ENCODE measurements around the gene UBE2B. TPM values are rescaled to one million over a fixed set of nuclear protein-coding genes. Genes with fewer than 3 reads are reported as not detected.

Gene UBE2B
- total RNA-seq, 1 experiment from 2014 or later, result 31.6 TPM

DNA sequence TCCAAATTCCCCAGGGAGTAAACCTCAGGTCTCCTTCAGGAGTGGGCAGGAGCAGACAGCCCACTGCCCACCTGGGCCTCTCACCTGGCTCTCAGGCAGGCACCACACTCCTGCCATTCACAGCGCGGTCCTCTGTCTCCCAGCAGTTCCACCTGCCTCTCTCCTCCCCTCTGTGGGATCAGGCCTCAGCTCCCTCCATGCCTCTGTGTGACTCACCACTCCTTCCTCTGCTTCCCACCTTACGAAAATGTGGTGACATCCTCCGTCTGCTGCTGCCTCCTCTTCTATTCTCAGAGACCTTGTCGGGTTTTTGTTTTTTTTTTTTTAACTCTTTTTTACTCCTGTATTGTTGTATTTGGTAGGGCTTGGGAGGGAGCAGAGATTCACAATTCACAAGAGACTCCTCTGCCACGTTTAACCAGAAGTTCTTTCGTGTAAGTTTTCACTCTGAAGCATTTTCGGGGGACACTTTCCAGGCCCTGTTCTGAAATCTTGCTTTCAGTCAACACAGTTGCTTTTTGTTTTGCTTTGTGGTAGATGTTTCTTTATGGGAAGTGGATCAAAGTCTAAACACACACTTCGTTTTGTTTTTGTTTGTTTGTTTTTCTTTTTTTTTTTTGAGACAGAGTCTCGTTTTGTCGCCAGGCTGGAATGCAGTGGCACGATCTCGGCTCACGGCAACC is 61.4 kb downstream of the UBE2B start:
- in situ Hi-C loops (cut with HindIII; ENCODE audit: low sequenced_read_pairs), result no loop called here
- no peak for DNase-seq (ENCODE audit: low spot score)

DNA sequence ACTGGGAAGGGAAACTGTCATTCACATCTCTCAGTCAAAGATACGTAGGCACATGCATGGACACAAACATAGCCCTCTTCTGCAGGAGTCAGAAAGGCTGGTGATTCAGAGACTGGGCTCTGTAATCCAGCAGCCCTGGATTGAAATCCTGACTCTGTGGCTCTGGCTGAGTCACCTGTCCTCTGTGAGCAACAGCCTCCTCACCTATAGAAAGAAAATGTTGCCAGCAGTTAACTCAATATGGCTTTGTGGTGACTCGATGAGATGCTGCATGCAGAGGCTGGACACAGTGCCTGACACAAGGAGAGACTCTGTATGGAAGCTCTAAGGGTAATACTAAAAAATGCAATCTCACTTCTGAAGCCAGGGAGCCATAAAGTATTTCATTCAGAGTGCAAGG is 64.2 kb downstream of the UBE2B start:
- in situ Hi-C loops (cut with HindIII; ENCODE audit: low sequenced_read_pairs), result no loop called here
- DNase-seq (ENCODE audit: low spot score), result no peak

DNA sequence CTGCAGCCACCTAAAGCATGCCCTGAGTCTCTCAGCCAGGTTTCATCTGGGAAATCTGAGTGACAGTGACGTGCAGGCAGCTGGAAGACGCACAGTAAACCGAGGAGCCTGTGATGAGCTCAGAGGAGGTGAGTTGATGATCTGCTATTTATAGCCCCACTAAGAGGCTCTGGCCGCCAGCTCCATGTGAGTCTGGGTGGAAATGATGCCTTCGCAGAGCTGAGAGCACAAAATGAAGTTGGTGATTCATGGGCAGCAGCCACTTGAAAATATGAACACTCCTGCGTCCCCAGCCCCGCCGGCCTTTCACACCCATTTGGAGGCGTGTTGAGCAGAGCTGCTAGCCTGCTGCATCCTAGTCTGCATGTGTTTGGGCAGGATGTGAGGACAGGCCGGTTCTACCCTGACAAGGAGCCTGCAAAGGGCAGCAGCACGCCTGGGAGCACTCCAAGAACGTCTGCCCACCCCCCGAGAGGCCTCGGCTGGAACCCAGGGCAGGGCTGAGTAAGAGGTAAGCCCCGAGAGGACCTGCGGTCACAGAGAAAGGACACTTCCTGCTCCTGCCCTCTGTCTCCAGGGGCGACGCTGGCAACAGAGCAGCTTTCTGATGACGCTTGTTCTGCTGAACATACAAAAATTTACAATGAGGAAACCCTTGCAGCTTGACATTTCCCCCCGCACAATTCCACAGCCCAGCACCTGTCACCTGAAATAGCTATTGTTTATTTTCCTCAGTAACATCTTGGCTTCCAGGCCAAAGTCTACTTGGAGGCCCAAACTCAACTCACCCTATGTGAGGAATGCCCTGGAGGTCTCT is 65.4 kb downstream of the UBE2B start:
- DNase-seq (ENCODE audit: low spot score), result peak; percentile 77
- in situ Hi-C loops (cut with HindIII; ENCODE audit: low sequenced_read_pairs), result no loop called here

DNA sequence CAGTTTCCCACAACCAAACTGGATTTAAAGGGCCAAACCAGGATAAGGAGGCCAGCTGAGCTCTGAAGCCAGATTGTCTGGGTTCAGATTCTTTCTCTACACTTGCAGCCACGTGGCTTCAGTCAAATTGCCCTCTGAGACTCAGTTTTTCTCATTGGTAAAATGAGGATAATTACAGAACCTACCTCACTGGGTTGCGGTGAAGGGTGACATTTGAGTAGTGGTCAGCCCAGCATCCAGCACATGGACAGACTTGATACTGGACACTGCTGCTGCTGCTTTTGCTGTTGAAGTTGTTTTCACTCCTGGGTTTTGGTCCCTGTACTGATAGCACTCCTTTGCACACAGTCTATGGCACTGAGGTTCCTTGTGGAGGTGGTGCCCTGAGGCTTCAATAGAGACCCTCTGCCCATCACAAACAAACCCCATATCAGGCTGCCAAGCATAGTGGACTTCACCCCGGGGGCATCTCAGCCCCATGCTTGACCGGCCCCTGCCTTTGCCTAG is 66.0 kb downstream of the UBE2B start:
- in situ Hi-C loops (cut with HindIII; ENCODE audit: low sequenced_read_pairs), result no loop called here
- DNase-seq (ENCODE audit: low spot score), result no peak

DNA sequence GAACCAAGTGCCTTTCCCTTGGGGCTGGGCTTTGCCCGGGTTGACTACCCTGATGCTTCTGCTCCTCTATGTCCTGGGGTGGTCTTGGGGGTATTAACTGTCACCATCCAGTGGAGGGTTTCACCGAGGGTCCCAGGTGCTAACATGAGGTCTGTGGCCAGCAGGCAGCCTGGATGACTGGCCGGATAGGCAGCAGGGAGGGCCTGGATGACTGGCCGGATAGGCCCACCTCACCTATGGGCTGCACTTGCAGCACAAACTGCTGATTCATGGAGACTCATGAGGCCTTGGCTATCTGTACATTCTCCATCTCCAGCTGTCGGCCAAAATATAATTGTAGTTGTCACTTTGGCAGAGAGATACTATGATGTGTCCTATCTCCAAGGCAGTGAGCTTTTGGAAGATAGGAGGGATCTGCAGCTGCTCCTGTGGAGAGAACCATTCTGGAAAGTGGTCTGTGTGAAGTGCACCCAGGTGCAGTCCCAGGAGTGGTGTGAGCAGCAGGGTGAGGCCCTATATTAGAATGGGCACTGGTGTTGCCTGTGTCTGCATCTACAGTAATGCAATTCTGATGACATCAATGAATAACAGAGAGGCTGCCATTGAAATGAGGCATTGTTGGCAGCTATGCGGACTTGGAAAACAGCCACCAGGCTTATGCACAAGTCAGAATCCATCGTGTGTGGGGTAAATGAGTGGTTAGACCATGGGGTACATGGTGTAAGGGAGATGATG is 66.6 kb downstream of the UBE2B start:
- in situ Hi-C loops (cut with HindIII; ENCODE audit: low sequenced_read_pairs), result no loop called here
- no peak for DNase-seq (ENCODE audit: low spot score)

DNA sequence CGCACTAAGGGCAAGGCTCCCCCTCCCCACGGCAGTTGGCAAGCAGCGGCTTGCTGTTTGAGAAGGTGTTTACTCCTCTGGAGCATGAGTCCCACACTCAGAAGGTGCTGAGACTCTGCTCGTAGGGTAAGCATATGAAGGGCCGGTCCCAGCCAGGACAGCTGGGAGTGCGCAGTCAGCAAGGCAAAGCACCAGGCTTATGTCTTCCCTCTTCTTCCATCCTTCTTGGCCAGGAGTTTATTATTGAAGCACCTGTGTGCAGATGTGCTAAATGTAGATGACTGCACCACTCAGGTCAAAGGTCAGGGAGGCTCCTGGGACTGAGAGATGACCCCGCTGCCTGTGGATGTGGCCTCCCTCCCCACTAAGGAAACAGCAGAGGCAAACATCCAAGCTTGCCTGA is 67.4 kb downstream of the UBE2B start:
- in situ Hi-C loops (cut with HindIII; ENCODE audit: low sequenced_read_pairs), result no loop called here
- DNase-seq (ENCODE audit: low spot score), result no peak

DNA sequence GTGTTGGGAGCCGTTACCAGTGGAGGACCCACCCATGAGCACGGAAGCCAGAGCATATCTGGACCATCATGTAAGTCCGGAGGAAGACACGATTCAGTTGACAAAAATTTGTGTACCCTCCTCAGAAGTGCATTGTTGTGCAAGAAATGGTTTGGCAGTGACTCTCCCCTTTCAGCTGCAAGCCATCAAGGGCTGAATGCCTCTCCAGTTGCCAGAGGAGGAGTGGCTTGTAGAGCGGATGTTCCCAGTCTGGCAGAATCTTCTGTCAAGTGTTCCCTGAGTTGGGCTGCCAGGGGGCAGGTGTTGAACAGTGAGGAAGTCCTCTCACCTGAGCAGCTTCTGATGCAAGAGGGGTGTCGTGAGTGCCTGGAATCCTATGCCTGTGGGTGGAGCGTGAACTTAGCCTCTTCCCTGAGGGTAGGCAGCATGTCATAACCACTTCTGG is 67.9 kb downstream of the UBE2B start:
- in situ Hi-C loops (cut with HindIII; ENCODE audit: low sequenced_read_pairs), result no loop called here
- DNase-seq (ENCODE audit: low spot score), result peak; percentile 3

DNA sequence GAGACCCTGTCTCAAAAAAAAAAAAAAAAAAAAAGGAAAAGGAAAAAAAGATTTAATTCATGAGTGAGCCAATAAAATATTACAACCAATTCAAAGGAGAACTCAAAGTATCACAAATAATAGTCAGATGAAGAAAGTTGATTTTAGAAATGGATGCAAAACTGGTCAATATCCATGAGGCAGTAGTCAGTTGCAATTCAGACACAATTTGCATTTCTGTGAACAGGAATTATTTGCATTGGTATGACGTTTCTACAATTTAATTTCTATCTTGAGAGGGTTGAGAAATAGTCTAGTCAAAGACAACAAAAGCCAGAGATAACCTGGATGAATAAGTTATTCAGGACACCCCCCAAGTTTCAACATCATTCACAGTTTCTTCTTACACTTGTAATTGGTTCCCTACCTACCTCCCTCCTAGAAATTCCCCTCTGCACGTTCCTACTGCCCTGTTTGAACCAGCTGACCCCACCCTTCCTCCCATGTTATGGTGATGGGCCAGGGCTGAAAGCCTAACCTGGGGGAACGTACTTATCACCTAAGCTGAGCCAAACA is 68.9 kb downstream of the UBE2B start:
- no peak for DNase-seq (ENCODE audit: low spot score)
- in situ Hi-C loops (cut with HindIII; ENCODE audit: low sequenced_read_pairs), result no loop called here

Other genes with a start within 250 kb of the UBE2B start
- gene SKP1, start 194.6 kb upstream of the UBE2B start, total RNA-seq (2014; rRNA removed; shearing (Covaris generic)), result 396 and 436 TPM in 2 replicates
- gene PPP2CA, start 145.5 kb upstream of the UBE2B start, total RNA-seq (2014; rRNA removed; shearing (Covaris generic)), result 304 and 405 TPM in 2 replicates
- 2.3 and 4.6 TPM in 2 replicates for gene CDKL3, start 4.4 kb upstream of the UBE2B start, total RNA-seq (2014; rRNA removed; shearing (Covaris generic))
- gene CDKN2AIPNL, start 40.3 kb downstream of the UBE2B start, total RNA-seq (2014; rRNA removed; shearing (Covaris generic)), result 45.0 and 57.5 TPM in 2 replicates
- 24.4 and 25.8 TPM in 2 replicates for gene JADE2, start 154.1 kb downstream of the UBE2B start, total RNA-seq (2014; rRNA removed; shearing (Covaris generic))

Data from G401 (cell line).